Esophagus squamous epithelium (tissue), 5 donors: ENCODE data around the gene TRPM6. TPM values are rescaled to one million over a fixed set of nuclear protein-coding genes. Genes with fewer than 3 reads are reported as not detected.

Experiments
- DNase-seq: peaks from one replicate; lab custom pipeline; 2025; lab: John Stamatoyannopoulos, UW
- H3K27ac ChIP-seq, 4 donors: fragments of 200-600 bp; sonication (generic); one replicate each; pipeline ENCODE4 v1.5.1; 2016 to 2019; ENCODE audit warnings: mild to moderate bottlenecking in 1 of 4
- H3K27me3 ChIP-seq, 4 donors: fragments of 200-600 bp; sonication (generic); 1 replicate in 3 of 4; 2 replicates in 1 of 4; pipeline versions ENCODE4 v1.5.1 to v1.6.0; 2017 to 2021; ENCODE audit warnings: antibody characterized with exemption in 1 of 4
- H3K36me3 ChIP-seq, 3 donors: fragments of 200-600 bp; sonication (generic); one replicate each; pipeline ENCODE4 v1.5.1; 2016 to 2019
- H3K4me1 ChIP-seq, 3 donors: fragments of 200-600 bp; sonication (generic); one replicate each; pipeline ENCODE4 v1.5.1; 2017 to 2019
- H3K4me3 ChIP-seq, 4 donors: fragments of 200-600 bp; sonication (generic); 1 replicate in 3 of 4; 2 replicates in 1 of 4; pipeline ENCODE4 v1.5.1; 2016 to 2019; ENCODE audit warnings: mild to moderate bottlenecking in 2 of 4, moderate library complexity in 1 of 4
- H3K9me3 ChIP-seq, 3 donors: fragments of 200-600 bp; sonication (generic); one replicate each; pipeline ENCODE4 v1.5.1; 2016 to 2019
- POLR2A ChIP-seq, 4 donors: fragments of 450-650 bp; IDR thresholded peaks; one replicate each; pipeline ENCODE4 v1.6.1; 2017; ENCODE audit warnings: antibody characterized with exemption in 4 of 4, mild to moderate bottlenecking in 4 of 4, moderate library complexity in 3 of 4
- WGBS, 2 donors: methylation state at CpG; one replicate each; pipeline ENCODE4 v1.1.5; 2018; 5-methylcytosine and 5-hydroxymethylcytosine counted together
- intact Hi-C: fragments of 100-400 bp; cut with DNase I; formaldehyde crosslinking; loops from one replicate; pipeline ENCODE4 v1.15.0; 2022
- total RNA-seq, 4 donors: library from RNA; depleted of rRNA; stranded (reverse); fragments of >200 nt; gene quantifications; one replicate each; pipeline ENCODE4 v1.1.0, GENCODE V29; 2016
- TF ChIP-seq, protein P1 (sequence below), 6 experiments: fragments of 450-650 bp in 4 of 6; fragments of 200-600 bp in 2 of 6; sonication (generic) in 2 of 6; IDR thresholded peaks; one replicate each; pipeline ENCODE4 v1.5.1; 2016 to 2019; ENCODE audit warnings: antibody characterized with exemption in 6 of 6, mild to moderate bottlenecking in 4 of 6, moderate library complexity in 4 of 6
- donor health status: DM: yes; HTN: yes; CAD: no.

Gene TRPM6
- total RNA-seq, 4 donors from 2014 or later: 0.27 to 1.6 (median 1.2) TPM

DNA sequence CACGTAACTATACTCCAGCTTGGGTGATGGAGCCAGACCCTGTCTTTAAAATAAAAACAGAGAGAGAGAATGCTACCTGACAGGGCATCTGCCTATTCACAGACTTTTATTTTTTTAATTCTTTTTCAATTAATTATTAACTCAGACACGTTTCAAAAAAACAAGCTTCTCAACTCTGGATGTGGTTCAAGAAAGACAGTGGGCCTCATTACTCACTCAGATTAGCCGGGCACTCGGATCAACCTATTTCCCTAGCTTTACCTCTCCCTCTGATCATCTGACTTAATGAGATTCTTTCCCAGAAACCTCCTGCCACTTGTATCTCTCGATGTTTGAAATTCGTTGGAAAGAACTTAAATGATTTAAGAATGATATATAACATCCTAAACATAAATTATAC is 134.1 kb downstream of the TRPM6 start:
- no peak for DNase-seq
- Histone ChIP-seq H3K27ac (no peak overlapping the region), H3K4me3 (no peak overlapping the region), H3K4me1 (no peaks in the 10 kb centered on the region), H3K36me3 (no peaks in the 10 kb centered on the region), H3K9me3 (no peaks in the 10 kb centered on the region), H3K27me3 (no peaks in the 10 kb centered on the region)
- intact Hi-C loops: no loop called here
- no peak for TF ChIP-seq POLR2A (IDR thresholded peaks at IDR 0.05)
- TF ChIP-seq, protein P1, sequence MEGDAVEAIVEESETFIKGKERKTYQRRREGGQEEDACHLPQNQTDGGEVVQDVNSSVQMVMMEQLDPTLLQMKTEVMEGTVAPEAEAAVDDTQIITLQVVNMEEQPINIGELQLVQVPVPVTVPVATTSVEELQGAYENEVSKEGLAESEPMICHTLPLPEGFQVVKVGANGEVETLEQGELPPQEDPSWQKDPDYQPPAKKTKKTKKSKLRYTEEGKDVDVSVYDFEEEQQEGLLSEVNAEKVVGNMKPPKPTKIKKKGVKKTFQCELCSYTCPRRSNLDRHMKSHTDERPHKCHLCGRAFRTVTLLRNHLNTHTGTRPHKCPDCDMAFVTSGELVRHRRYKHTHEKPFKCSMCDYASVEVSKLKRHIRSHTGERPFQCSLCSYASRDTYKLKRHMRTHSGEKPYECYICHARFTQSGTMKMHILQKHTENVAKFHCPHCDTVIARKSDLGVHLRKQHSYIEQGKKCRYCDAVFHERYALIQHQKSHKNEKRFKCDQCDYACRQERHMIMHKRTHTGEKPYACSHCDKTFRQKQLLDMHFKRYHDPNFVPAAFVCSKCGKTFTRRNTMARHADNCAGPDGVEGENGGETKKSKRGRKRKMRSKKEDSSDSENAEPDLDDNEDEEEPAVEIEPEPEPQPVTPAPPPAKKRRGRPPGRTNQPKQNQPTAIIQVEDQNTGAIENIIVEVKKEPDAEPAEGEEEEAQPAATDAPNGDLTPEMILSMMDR (IDR thresholded peaks at IDR 0.05): no peak
- 76% methylated on average over 6 of the region's 6 CpGs for WGBS, 2 donors

DNA sequence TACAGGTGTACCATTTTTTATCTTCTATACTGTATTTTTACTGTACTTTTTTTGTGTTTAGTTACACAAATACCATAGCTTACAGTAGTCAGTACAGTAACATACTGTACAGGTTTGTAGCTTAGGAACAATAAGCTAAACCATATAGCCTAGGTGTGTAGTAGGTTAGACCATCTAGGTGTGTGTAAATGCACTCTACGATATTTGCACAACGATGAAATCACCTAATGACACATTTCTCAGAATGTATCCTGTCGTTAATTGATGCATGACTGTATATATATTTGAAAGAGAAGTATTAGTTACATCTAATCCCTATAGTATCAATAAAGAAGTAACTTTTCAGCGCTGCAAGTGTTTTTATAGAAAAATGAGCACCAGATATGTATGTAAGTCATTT is 138.8 kb downstream of the TRPM6 start:
- Histone ChIP-seq H3K36me3 (no peaks in the 10 kb centered on the region), H3K27me3 (no peaks in the 10 kb centered on the region), H3K9me3 (no peaks in the 10 kb centered on the region), H3K4me3 (no peak overlapping the region), H3K27ac (no peak overlapping the region), H3K4me1 (no peaks in the 10 kb centered on the region)
- WGBS, 2 donors: 63 to 72% methylated on average over 4 of the region's 4 CpGs
- intact Hi-C loops: no loop called here
- no peak for TF ChIP-seq POLR2A (IDR thresholded peaks at IDR 0.05)
- TF ChIP-seq, protein P1 (IDR thresholded peaks at IDR 0.05): no peak
- no peak for DNase-seq

DNA sequence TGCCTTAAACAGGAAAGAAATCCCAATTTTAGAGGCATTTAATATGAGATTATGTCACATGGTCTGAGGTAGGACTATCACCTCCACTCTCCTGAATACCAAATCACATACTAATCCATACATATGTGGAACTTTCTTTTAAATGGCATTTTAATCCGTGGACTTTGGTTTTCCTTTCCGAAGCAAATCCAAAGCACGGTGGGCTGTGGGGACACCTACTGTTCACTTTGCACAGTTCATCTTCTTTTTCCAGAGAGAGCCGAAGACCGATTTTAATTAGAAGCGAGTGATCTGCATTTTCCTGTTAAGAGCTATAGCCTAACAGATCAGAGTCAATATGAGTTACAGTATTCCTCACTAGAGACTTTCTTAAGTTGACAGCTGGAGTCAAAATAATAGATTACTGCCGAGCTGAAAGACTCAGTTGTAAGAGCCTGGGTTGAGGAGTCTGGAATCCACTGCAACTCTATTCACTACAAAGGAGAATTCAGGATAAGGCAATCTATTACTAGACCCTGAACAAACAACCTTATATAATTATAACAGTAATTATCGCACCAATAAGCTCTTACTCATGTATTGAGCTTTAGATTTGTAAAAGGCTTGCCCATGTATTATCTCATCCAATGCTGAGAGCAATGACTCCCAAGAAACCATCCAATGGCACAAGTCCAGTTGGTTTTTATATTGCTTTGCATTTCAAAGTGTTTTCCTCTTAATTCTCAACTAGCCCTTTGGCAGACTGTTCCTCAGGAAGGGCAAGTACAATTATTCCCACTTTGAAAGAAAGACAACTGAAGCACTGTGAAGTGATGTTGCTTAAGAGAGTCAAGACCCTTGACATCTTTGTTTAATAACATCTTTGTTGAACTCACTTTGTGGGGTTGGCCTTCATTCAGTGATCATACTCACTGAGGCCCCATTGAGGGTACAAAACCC is 144.7 kb downstream of the TRPM6 start:
- TF ChIP-seq POLR2A (IDR thresholded peaks at IDR 0.05): no peak
- TF ChIP-seq, protein P1 (IDR thresholded peaks at IDR 0.05): peak in 5 of 6 experiments; percentile 36 to 51 (median 38)
- no peaks in the 10 kb centered on the region for H3K9me3 ChIP-seq
- H3K27ac ChIP-seq: no peak overlapping the region
- peaks cover 0 to 4% (median 0%) of the 10 kb centered on the region in 4 donors for H3K27me3 ChIP-seq
- 21 to 25% methylated on average over 8 of the region's 8 CpGs for WGBS, 2 donors
- intact Hi-C loops: no loop called here
- no peaks in the 10 kb centered on the region for H3K4me1 ChIP-seq
- H3K36me3 ChIP-seq: no peaks in the 10 kb centered on the region
- H3K4me3 ChIP-seq: no peak overlapping the region
- DNase-seq: no peak

DNA sequence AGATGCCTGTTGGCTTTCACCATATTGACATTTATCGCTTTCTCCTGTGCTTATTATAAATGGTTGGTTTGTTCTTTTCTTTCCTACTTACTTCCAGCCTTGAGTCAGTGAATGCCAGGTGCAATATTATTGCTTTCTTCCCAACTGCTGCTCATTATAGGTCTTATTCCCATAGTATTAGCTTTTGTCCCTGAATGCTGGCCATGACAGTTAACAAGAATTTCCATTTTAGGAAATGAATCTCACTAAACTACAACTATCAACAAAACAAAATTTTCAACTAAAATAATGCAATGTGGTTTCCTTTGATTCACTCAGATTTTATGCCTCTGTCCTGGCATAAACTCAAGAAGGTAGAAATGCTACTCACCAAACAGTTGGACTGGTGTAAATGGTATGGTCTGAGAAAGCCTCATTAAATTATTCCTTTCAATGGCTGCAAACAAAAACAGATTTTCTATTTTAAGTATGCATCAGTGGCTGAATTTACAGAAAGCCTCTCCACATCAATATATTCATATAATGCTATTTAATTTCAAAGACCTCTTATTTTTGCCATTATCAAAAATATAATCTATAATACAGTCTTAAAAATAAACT is 145.4 kb downstream of the TRPM6 start:
- Histone ChIP-seq H3K36me3 (no peaks in the 10 kb centered on the region), H3K4me3 (no peak overlapping the region), H3K4me1 (no peaks in the 10 kb centered on the region), H3K9me3 (no peaks in the 10 kb centered on the region), H3K27me3 (peaks cover 0 to 4% (median 0%) of the 10 kb centered on the region in 4 donors), H3K27ac (no peak overlapping the region)
- no peak for DNase-seq
- no peak for TF ChIP-seq POLR2A (IDR thresholded peaks at IDR 0.05)
- TF ChIP-seq, protein P1 (IDR thresholded peaks at IDR 0.05): no peak
- WGBS, 2 donors: 96 to 97% methylated on average over 1 of the region's 1 CpG
- intact Hi-C loops: no loop called here

DNA sequence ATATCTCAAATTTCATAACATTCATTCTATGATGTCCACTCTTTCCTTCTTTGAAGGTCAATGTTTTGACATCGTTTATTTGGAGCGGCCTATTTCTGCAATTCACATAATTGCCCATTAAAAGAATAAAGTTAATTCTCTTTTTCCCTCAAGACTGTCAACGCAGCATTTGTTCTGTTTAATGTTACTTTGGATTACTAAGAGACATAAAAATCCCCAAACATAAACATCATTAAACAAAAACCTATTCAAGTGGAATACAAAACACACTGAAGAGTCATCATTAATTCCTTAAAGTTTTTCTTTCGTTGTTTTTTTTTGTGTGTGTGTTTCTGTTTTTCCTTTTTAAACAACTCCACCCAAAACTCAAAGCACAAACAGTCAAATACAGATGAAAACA is 151.1 kb downstream of the TRPM6 start:
- H3K4me1 ChIP-seq: no peaks in the 10 kb centered on the region
- intact Hi-C loops: no loop called here
- TF ChIP-seq POLR2A (IDR thresholded peaks at IDR 0.05): no peak
- TF ChIP-seq, protein P1 (IDR thresholded peaks at IDR 0.05): no peak
- H3K9me3 ChIP-seq: no peaks in the 10 kb centered on the region
- H3K27ac ChIP-seq: no peak overlapping the region
- DNase-seq: no peak
- 71 to 80% methylated on average over 4 of the region's 4 CpGs for WGBS, 2 donors
- H3K36me3 ChIP-seq: no peaks in the 10 kb centered on the region
- peaks cover 0 to 4% (median 0%) of the 10 kb centered on the region in 4 donors for H3K27me3 ChIP-seq
- no peak overlapping the region for H3K4me3 ChIP-seq
